Hippocampal formation (tissue), 2 donors: Measurements from ENCODE around the gene FHIT.

Experiments
- DNase-seq, 2 donors: peaks; one replicate each; lab custom pipeline; 2025; lab: John Stamatoyannopoulos, UW

FHIT gene

GRCh38 chr3:60281970-60282369, 969.3 kb downstream of the FHIT start:
- no peak for DNase-seq

GRCh38 chr3:60277361-60277800, 973.9 kb downstream of the FHIT start:
- DNase-seq = no peak

- DNase-seq = no peak
Measured at GRCh38 chr3:60276615-60277014, 974.6 kb downstream of the FHIT start.

- DNase-seq = no peak
Measured at GRCh38 chr3:60274646-60275045, 976.6 kb downstream of the FHIT start.

- no peak for DNase-seq
Measured at GRCh38 chr3:60274098-60274497, 977.2 kb downstream of the FHIT start.

GRCh38 chr3:60269829-60270266, 981.4 kb downstream of the FHIT start:
- DNase-seq = no peak

GRCh38 chr3:60269377-60269776, 981.9 kb downstream of the FHIT start:
- DNase-seq = no peak

- no peak for DNase-seq
Measured at GRCh38 chr3:60268123-60268522, 983.1 kb downstream of the FHIT start.

- DNase-seq = no peak
Measured at GRCh38 chr3:60266444-60266843, 984.8 kb downstream of the FHIT start.

- no peak for DNase-seq
Measured at GRCh38 chr3:60263191-60263590, 988.1 kb downstream of the FHIT start.

GRCh38 chr3:60262546-60262945, 988.7 kb downstream of the FHIT start:
- DNase-seq = no peak

- no peak for DNase-seq
Measured at GRCh38 chr3:60260546-60260945, 990.7 kb downstream of the FHIT start.

- no peak for DNase-seq
Measured at GRCh38 chr3:60250810-60251209, 1000.4 kb downstream of the FHIT start.

- no peak for DNase-seq
Measured at GRCh38 chr3:60250206-60250605, 1001.0 kb downstream of the FHIT start.

GRCh38 chr3:60246361-60246760, 1004.9 kb downstream of the FHIT start:
- DNase-seq = no peak

GRCh38 chr3:60243456-60243855, 1007.8 kb downstream of the FHIT start:
- no peak for DNase-seq

GRCh38 chr3:60240492-60240891, 1010.8 kb downstream of the FHIT start:
- no peak for DNase-seq

GRCh38 chr3:60238550-60238949, 1012.7 kb downstream of the FHIT start:
- no peak for DNase-seq

GRCh38 chr3:60229502-60229901, 1021.8 kb downstream of the FHIT start:
- DNase-seq = no peak

- DNase-seq = no peak
Measured at GRCh38 chr3:60228823-60229222, 1022.4 kb downstream of the FHIT start.

- DNase-seq = no peak
Measured at GRCh38 chr3:60226912-60227311, 1024.3 kb downstream of the FHIT start.

- DNase-seq = no peak
Measured at GRCh38 chr3:60225848-60226247, 1025.4 kb downstream of the FHIT start.

- DNase-seq = no peak
Measured at GRCh38 chr3:60220768-60221167, 1030.5 kb downstream of the FHIT start.

- DNase-seq = no peak
Measured at GRCh38 chr3:60219501-60219900, 1031.8 kb downstream of the FHIT start.
